Gastrocnemius medialis (tissue), 4 donors: Measurements from ENCODE around the gene NUBPL. TPM values are rescaled to one million over a fixed set of nuclear protein-coding genes. Genes with fewer than 3 reads are reported as not detected.

Experiments used
- ATAC-seq, 2 donors: fragments of 150-250 bp; one replicate each; pipeline ENCODE4 v1.9.1; 2016
- DNase-seq, 2 donors: peaks; one replicate each; pipeline ENCODE4 v3.0.0-alpha.2; 2019
- H3K27ac ChIP-seq, 4 donors: fragments of 200-600 bp; sonication (generic); 1 replicate in 1 of 4; 2 replicates in 3 of 4; pipeline ENCODE4 v1.5.1; 2016 to 2018; ENCODE audit warnings: mild to moderate bottlenecking in 2 of 4, moderate library complexity in 1 of 4
- H3K27me3 ChIP-seq, 3 donors: fragments of 200-600 bp; sonication (generic) in 2 of 3; 1 replicate in 1 of 3; 2 replicates in 2 of 3; pipeline versions ENCODE4 v1.5.1 to v1.6.0; 2016 to 2019; ENCODE audit warnings: mild to moderate bottlenecking in 1 of 3, moderate library complexity in 1 of 3
- H3K36me3 ChIP-seq, 2 donors: fragments of 200-600 bp; sonication (generic) in 1 of 2; one replicate each; pipeline ENCODE4 v1.5.1; 2017 to 2018
- H3K4me1 ChIP-seq, 2 donors: fragments of 200-600 bp; sonication (generic) in 1 of 2; one replicate each; pipeline ENCODE4 v1.5.1; 2016 to 2017; ENCODE audit warnings: mild to moderate bottlenecking in 2 of 2
- H3K4me3 ChIP-seq, 4 donors: fragments of 200-600 bp; sonication (generic) in 3 of 4; 1 replicate in 1 of 4; 2 replicates in 3 of 4; pipeline ENCODE4 v1.5.1; 2016 to 2019; ENCODE audit warnings: mild to moderate bottlenecking in 2 of 4
- H3K9me3 ChIP-seq, 3 donors: fragments of 200-600 bp; sonication (generic) in 2 of 3; 1 replicate in 1 of 3; 2 replicates in 2 of 3; pipeline ENCODE4 v1.5.1; 2016 to 2019
- POLR2A ChIP-seq, 2 donors: fragments of 450-650 bp; IDR thresholded peaks; one replicate each; pipeline ENCODE4 v1.6.1; 2017; ENCODE audit warnings: antibody characterized with exemption in 2 of 2, mild to moderate bottlenecking in 2 of 2, moderate library complexity in 2 of 2
- in situ Hi-C, 4 donors: fragments of 200-750 bp; cut with MboI; loops; one replicate each; pipeline versions ENCODE4 v1.15.0 to v1.8.0; 2017; ENCODE audit warnings: low sequenced_read_pairs in 4 of 4
- intact Hi-C: fragments of 100-400 bp; cut with DNase I; formaldehyde crosslinking; loops from one replicate; pipeline ENCODE4 v1.15.1; 2023; ENCODE audit warnings: low total_unique reads
- total RNA-seq, 4 donors: library from RNA; depleted of rRNA; stranded (reverse); fragments of >200 nt; gene quantifications; one replicate each; pipeline versions ENCODE4 v1.1.0 to v1.2.3, GENCODE V29; 2016
- TF ChIP-seq, protein P1 (sequence below), 5 experiments: fragments of 450-650 bp in 3 of 5; fragments of 200-600 bp in 2 of 5; sonication (generic) in 2 of 5; IDR thresholded peaks in 4 of 5; conservative IDR thresholded peaks in 1 of 5; 1 replicate in 4 of 5; 2 replicates in 1 of 5; pipeline ENCODE4 v1.5.1; 2016 to 2019; ENCODE audit warnings: antibody characterized with exemption in 5 of 5, mild to moderate bottlenecking in 3 of 5, moderate library complexity in 3 of 5

Gene NUBPL
- total RNA-seq, 4 donors from 2014 or later: 4.5 to 12.3 (median 7.7) TPM

DNA sequence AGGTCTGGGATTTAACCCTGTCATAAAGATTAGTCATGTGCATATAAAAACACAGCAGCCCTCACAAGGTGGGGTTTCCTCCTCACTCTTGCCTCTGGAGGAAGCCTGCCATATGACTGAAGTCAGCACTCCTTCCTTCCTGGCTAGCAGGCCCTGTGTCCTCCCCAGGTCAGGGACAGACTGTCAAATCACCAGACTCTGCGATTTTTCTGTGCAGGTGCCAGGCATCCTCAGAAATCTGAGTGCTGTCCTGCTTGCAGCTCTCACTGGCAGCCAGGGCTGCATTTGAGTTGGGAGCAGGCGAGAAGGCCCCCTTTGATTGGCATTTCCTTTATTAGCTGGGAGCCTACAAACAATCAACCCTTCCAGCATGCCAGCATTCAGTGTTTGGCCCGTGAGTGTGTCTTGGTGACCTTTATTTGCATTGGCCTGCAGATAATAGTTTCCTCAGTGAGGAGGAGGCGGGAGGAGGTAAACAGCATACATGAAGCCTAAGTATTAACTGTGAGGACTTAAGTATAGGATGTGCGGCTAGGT is 332.1 kb downstream of the NUBPL start:
- Histone ChIP-seq H3K36me3 (no peaks in the 10 kb centered on the region), H3K4me1 (peaks cover 0 to 4% of the 10 kb centered on the region in 2 donors), H3K4me3 (no peak overlapping the region), H3K9me3 (no peaks in the 10 kb centered on the region), H3K27ac (peak overlapping the region in 2 of 4 donors; percentile 2 to 4), H3K27me3 (no peaks in the 10 kb centered on the region)
- no peak for ATAC-seq
- intact Hi-C loops: no loop called here
- TF ChIP-seq, protein P1, sequence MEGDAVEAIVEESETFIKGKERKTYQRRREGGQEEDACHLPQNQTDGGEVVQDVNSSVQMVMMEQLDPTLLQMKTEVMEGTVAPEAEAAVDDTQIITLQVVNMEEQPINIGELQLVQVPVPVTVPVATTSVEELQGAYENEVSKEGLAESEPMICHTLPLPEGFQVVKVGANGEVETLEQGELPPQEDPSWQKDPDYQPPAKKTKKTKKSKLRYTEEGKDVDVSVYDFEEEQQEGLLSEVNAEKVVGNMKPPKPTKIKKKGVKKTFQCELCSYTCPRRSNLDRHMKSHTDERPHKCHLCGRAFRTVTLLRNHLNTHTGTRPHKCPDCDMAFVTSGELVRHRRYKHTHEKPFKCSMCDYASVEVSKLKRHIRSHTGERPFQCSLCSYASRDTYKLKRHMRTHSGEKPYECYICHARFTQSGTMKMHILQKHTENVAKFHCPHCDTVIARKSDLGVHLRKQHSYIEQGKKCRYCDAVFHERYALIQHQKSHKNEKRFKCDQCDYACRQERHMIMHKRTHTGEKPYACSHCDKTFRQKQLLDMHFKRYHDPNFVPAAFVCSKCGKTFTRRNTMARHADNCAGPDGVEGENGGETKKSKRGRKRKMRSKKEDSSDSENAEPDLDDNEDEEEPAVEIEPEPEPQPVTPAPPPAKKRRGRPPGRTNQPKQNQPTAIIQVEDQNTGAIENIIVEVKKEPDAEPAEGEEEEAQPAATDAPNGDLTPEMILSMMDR (IDR thresholded peaks at IDR 0.05 in 4 of 5, conservative IDR thresholded peaks at IDR 0.05 in 1 of 5): no peak
- no peak for TF ChIP-seq POLR2A (IDR thresholded peaks at IDR 0.05)
- no peak for DNase-seq
- in situ Hi-C loops: no loop called here

- TF ChIP-seq POLR2A (IDR thresholded peaks at IDR 0.05): no peak
- TF ChIP-seq, protein P1 (IDR thresholded peaks at IDR 0.05 in 4 of 5, conservative IDR thresholded peaks at IDR 0.05 in 1 of 5): no peak
- H3K27me3 ChIP-seq: no peaks in the 10 kb centered on the region
- DNase-seq (no peak), ATAC-seq (no peak)
- H3K4me1 ChIP-seq: peaks cover 0 to 4% of the 10 kb centered on the region in 2 donors
- H3K27ac ChIP-seq: no peak overlapping the region
- in situ Hi-C loops (no loop called here), intact Hi-C loops (no loop called here)
- H3K9me3 ChIP-seq: no peaks in the 10 kb centered on the region
- H3K4me3 ChIP-seq: no peak overlapping the region
- H3K36me3 ChIP-seq: no peaks in the 10 kb centered on the region
These were observed 333.1 kb downstream of the NUBPL start for GRCh38 chr14:31894351-31894750.

DNA sequence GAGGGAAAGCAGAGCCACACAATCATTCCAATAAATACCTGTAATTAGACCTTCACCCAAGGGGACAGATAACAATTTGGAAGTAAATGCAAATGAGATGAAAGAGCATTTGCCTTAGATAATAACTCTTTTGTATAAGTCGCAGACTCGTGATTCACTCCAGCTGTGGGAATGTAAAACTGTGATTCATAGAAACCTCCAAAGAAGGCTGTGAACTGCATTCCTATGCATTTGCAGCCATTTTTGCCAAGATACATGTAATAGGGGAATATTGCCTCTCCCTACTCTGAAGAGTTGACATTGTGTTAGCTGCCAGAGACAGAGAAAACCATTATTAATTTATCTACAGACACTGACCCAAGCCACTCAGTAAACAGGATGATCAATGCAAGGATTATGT is 334.0 kb downstream of the NUBPL start:
- Histone ChIP-seq H3K36me3 (no peaks in the 10 kb centered on the region), H3K27ac (no peak overlapping the region), H3K9me3 (no peaks in the 10 kb centered on the region), H3K4me3 (no peak overlapping the region), H3K27me3 (no peaks in the 10 kb centered on the region), H3K4me1 (peaks cover 0 to 4% of the 10 kb centered on the region in 2 donors)
- TF ChIP-seq, protein P1 (IDR thresholded peaks at IDR 0.05 in 4 of 5, conservative IDR thresholded peaks at IDR 0.05 in 1 of 5): no peak
- no peak for TF ChIP-seq POLR2A (IDR thresholded peaks at IDR 0.05)
- ATAC-seq (no peak), DNase-seq (no peak)
- intact Hi-C loops (no loop called here), in situ Hi-C loops (no loop called here)

- intact Hi-C loops (no loop called here), in situ Hi-C loops (no loop called here)
- H3K9me3 ChIP-seq: no peaks in the 10 kb centered on the region
- H3K27me3 ChIP-seq: no peaks in the 10 kb centered on the region
- no peaks in the 10 kb centered on the region for H3K36me3 ChIP-seq
- H3K4me3 ChIP-seq: no peak overlapping the region
- TF ChIP-seq, protein P1 (IDR thresholded peaks at IDR 0.05 in 4 of 5, conservative IDR thresholded peaks at IDR 0.05 in 1 of 5): no peak
- no peak for TF ChIP-seq POLR2A (IDR thresholded peaks at IDR 0.05)
- DNase-seq (no peak), ATAC-seq (no peak)
- no peak overlapping the region for H3K27ac ChIP-seq
- H3K4me1 ChIP-seq: peaks cover 0 to 4% of the 10 kb centered on the region in 2 donors
These were observed 334.4 kb downstream of the NUBPL start for GRCh38 chr14:31895646-31896045.
